H1 (cell line): ENCODE data around the gene DMBT1.

Experiments used
- ATF3 ChIP-seq: IDR thresholded peaks from 2 replicates; pipeline ENCODE4 v1.6.1; 2011; ENCODE audit warnings: low read depth, mild to moderate bottlenecking, low read length; ENCODE audit not compliant: insufficient read depth
- CEBPB ChIP-seq: IDR thresholded peaks from 2 replicates; pipeline ENCODE4 v1.6.1; 2012; ENCODE audit warnings: low read depth, low read length
- CHD1 ChIP-seq: IDR thresholded peaks from 2 replicates; pipeline ENCODE4 v1.6.1; 2012; ENCODE audit warnings: low read depth, low read length, improper control_type of control experiment
- CTCF ChIP-seq, 3 experiments: IDR thresholded peaks; 1 replicate in 2 of 3; 2 replicates in 1 of 3; pipeline versions ENCODE4 v1.5.1 to v1.6.1; 2011; ENCODE audit warnings: low read length in 3 of 3, mild to moderate bottlenecking in 3 of 3, inconsistent platforms in 2 of 3, low read depth in 1 of 3, moderate library complexity in 1 of 3; ENCODE audit not compliant: insufficient read depth in 1 of 3; ENCODE audit errors: control extremely low read depth in 1 of 3
- EP300 ChIP-seq, 2 experiments: IDR thresholded peaks; 1 replicate in 1 of 2; 2 replicates in 1 of 2; pipeline ENCODE4 v1.6.1; 2011 to 2012; ENCODE audit warnings: low read depth in 2 of 2, low read length in 2 of 2, mild to moderate bottlenecking in 2 of 2, borderline replicate concordance in 1 of 2, inconsistent platforms in 1 of 2, moderate library complexity in 1 of 2
- EZH2 ChIP-seq: fragments of 200-600 bp; sonication (generic); IDR thresholded peaks from 2 replicates; pipeline ENCODE4 v1.7.1; 2012; ENCODE audit warnings: low read depth, mild to moderate bottlenecking, moderate library complexity, low read length, inconsistent platforms; ENCODE audit not compliant: severe bottlenecking
- GABPA ChIP-seq: IDR thresholded peaks from 2 replicates; pipeline ENCODE4 v1.6.1; 2011; ENCODE audit warnings: mild to moderate bottlenecking, low read length, moderate library complexity, borderline replicate concordance; ENCODE audit not compliant: insufficient read depth
- GTF2F1 ChIP-seq: IDR thresholded peaks from 2 replicates; pipeline ENCODE4 v1.6.1; 2012; ENCODE audit warnings: low read depth, low read length, improper control_type of control experiment, borderline replicate concordance
- HDAC6 ChIP-seq: IDR thresholded peaks from one replicate; pipeline ENCODE4 v1.7.1; 2012; ENCODE audit warnings: low read depth, mild to moderate bottlenecking, inconsistent platforms, low read length, moderate library complexity
- KDM5A ChIP-seq: fragments of 200-600 bp; IDR thresholded peaks from 2 replicates; pipeline ENCODE4 v1.7.1; 2012; ENCODE audit warnings: mild to moderate bottlenecking, low read length, inconsistent platforms, mixed read lengths
- PHF8 ChIP-seq: fragments of 200-600 bp; sonication (generic); conservative IDR thresholded peaks from 2 replicates; pipeline ENCODE4 v1.7.1; 2012; ENCODE audit warnings: low read depth, mild to moderate bottlenecking, inconsistent platforms, low read length, moderate library complexity
- POLR2A ChIP-seq, 2 experiments: IDR thresholded peaks; 1 replicate in 1 of 2; 2 replicates in 1 of 2; pipeline ENCODE4 v1.6.1; 2011; ENCODE audit warnings: low read depth in 2 of 2, low read length in 2 of 2, mild to moderate bottlenecking in 2 of 2; ENCODE audit errors: control extremely low read depth in 1 of 2
- TF ChIP-seq, protein P1 (sequence below): IDR thresholded peaks from 2 replicates; pipeline ENCODE4 v1.6.1; 2012; ENCODE audit warnings: low read length, inconsistent platforms

DNA sequence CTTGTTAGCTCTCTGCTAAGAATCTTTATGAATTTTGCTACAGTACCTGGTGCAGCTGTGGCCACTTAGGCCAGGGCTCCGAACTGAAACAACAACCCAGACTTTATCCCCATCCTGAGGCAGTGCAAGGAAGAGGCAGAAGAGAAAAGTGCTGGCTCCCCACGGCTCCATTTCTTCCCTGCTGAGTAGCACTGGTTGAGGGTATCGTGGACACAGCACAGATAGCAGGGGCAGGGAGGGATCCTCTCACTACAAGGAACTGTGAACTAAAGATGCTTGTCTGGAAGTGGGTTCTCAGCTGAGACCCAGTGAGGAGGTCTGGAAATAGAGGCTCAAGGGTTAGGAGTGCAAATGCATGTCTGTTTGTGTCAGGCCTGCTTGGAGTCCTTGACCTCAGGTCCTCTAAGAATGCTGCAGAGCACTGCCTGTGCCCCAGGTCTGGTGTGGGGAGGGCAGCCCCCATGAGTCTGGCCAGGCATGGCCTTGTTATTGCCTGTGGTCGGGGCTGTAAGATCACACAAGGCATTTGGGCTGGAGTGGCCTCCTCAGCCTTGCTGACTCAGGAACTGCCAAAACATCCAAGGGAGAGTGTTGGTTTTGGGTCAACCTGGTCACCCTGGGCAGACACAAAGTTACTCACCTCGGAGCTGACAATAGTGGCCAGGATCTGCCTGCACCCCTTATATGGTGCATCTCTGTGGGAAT is 58.1 kb downstream of the DMBT1 start:
- TF ChIP-seq EZH2 (no peak), GABPA (no peak), GTF2F1 (no peak), ATF3 (no peak), KDM5A (no peak), CHD1 (no peak), HDAC6 (no peak), CTCF (IDR thresholded peaks at IDR 0.05; ENCODE audit: control extremely low read depth in 1 of 3, insufficient read depth in 1 of 3, low read depth in 1 of 3, low read length in 3 of 3) (no peak), EP300 (IDR thresholded peaks at IDR 0.05; ENCODE audit: borderline replicate concordance in 1 of 2, low read depth in 2 of 2, low read length in 2 of 2) (no peak), PHF8 (no peak), POLR2A (IDR thresholded peaks at IDR 0.05; ENCODE audit: control extremely low read depth in 1 of 2, low read depth in 2 of 2, low read length in 2 of 2) (no peak), CEBPB (no peak)
- TF ChIP-seq, protein P1, sequence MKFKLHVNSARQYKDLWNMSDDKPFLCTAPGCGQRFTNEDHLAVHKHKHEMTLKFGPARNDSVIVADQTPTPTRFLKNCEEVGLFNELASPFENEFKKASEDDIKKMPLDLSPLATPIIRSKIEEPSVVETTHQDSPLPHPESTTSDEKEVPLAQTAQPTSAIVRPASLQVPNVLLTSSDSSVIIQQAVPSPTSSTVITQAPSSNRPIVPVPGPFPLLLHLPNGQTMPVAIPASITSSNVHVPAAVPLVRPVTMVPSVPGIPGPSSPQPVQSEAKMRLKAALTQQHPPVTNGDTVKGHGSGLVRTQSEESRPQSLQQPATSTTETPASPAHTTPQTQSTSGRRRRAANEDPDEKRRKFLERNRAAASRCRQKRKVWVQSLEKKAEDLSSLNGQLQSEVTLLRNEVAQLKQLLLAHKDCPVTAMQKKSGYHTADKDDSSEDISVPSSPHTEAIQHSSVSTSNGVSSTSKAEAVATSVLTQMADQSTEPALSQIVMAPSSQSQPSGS, result no peak
